HG03342 (cell line): ENCODE results near the gene ZNF831.

Experiments
- ATAC-seq: cut with Tn5 transposase; IDR thresholded peaks from one replicate; pipeline ENCODE4 v1.9.1; 2021; ENCODE audit warnings: mild to moderate bottlenecking, moderate library complexity; ENCODE audit not compliant: unreplicated experiment

The ZNF831 gene

DNA sequence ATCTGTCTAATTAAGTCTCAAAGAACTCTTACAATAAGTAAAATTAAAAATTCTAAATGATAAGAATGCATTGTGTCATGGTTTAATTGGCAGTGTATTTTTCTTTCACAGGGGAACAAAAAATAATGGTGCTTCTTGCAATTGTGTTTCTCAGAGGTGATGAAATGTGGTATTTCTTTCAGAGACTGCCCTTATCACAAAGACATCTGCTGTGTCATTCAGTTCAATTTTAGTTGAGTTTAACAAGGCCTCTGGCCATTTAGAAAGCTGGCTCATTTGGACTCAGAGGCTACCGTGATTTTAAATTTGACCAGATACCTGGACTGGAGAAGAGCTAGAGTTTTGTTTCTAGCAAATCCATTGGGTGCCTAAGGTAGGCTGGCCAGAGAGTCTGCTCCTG, 23.6 kb upstream of the ZNF831 start:
- ATAC-seq = no peak

DNA sequence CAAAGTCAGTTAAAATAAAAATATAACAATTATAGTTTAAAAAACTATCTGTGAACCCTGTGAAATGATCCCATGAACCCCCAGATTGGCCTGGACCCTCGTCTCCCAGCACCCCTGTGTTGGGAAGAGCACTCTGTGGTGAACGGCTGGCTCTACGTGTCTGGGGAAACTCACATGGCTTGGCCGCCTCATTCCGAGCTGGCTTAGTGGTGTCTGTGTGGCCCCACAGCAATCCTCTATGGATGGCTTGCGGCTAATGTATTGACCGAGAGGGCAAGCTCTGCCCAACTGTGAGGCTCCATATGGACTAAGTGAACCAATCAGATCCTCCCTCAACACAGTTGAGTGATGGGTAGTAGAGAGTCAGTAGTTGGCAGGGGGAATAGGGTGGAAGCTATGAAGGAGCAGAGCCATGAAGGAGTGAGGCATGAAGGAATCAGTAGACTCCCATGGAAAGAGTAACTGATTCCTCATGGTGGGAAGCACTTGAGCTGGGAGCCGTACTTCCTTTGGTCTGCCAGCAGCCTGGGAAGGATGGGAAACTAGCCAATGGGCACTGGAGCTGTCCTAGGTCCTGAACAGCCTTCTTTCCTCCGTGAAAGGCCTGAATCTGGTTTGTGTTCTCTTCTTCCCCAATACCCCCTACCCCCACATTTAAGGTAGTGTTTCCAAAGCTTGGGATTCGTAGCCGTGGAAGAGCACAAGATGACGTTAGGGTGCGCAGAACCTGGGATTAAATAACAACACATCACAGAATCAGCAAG, 21.6 kb upstream of the ZNF831 start:
- no peak for ATAC-seq

DNA sequence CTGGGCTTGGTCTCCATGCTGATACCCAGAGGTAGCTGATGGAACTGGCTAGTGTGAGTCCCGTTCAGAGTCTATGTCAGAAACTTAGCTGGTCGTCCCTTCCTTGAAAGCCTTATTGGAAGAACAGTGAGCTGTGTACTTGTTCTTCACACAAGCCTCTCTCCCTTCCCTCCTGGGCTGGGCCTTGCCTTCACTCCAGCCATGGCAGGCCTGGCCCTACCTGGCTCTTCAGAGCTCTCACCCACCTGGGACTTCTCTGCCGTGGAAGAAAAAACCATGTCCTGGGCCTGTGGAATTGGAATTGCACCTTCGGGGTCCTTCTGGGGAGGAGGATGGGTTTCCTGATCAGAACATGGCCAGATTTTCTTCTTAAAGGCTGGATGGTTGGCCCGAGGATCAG, 20.3 kb upstream of the ZNF831 start:
- ATAC-seq = no peak

DNA sequence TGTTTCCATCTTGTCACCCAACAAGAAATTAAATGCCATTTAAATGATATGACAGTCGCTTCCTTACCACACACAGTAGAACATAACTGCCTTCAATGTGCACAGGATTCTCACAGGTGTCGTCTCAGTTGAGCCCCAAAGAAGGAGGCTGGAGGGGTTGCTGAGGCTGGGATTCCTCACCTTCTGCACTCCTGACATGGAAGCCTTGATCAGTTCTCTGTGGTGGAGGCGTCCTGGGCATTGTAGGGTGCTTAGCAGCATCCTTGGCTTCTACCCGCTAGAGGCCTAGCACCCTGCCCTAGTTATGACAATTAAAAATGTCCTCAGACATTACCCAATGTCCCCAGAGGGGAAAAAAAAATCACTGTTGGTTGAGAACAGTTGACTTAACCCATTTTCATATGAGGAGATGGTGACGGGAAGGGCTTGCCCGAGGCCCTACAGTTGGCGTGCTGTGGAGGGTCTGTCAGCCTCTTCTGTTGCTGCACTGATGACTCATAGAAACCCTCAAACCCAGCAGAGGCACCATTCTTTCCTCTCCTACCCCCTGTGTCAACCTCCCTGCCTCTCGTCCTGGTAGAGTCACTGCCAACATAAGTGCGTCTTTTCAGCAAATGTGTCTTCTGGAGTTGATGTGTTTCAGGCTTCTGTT, 19.3 kb upstream of the ZNF831 start:
- ATAC-seq = no peak

DNA sequence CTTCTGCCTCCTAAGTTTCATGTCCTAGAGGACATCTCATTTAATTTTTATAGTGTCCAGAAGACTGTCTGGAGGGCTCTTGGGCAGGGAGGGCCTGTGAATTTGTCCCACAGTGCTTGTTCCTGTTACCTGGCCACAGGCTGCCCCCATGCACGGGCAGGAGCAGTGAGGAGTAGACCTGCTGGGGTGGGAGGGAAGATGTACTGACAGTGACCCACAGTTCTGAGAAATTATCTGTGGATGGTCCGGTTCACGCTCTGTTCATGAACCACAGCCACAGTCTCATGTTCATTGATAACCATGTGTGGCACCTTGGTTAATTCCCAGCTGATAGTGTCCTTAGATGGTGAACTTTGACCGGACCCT, 18.8 kb upstream of the ZNF831 start:
- ATAC-seq = no peak

DNA sequence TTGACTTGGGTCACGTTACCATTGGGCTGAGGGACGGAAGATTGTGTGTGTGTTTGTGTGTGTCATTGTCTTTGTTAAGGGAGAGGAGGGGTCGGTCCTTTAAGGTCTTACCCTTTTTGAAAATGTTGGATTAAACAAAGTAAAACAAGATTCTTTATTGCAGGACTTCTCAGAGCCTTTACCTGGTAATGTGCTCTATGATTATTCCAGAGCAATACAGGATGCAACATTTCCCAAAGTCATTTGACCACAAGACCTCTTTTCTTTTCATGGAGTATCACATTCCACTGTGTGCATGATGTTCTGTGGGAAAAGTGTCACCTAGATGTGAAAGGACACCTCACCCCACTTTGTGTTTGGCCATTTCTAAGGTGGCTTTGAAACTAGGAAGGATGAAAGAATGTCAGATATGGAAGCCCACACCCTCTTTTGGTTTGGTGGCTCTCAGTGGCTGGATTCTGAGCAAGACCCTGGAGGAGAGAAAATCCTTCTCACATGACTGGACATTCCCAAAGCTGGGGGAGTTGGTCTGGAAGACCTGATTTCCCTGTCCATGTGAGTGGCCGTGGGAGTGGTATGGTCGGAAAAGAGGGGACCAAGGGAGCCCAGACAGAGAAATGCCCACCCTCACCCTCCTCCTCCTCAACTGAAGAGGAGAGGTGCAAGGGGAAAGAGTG, 18.2 kb upstream of the ZNF831 start:
- ATAC-seq = no peak

DNA sequence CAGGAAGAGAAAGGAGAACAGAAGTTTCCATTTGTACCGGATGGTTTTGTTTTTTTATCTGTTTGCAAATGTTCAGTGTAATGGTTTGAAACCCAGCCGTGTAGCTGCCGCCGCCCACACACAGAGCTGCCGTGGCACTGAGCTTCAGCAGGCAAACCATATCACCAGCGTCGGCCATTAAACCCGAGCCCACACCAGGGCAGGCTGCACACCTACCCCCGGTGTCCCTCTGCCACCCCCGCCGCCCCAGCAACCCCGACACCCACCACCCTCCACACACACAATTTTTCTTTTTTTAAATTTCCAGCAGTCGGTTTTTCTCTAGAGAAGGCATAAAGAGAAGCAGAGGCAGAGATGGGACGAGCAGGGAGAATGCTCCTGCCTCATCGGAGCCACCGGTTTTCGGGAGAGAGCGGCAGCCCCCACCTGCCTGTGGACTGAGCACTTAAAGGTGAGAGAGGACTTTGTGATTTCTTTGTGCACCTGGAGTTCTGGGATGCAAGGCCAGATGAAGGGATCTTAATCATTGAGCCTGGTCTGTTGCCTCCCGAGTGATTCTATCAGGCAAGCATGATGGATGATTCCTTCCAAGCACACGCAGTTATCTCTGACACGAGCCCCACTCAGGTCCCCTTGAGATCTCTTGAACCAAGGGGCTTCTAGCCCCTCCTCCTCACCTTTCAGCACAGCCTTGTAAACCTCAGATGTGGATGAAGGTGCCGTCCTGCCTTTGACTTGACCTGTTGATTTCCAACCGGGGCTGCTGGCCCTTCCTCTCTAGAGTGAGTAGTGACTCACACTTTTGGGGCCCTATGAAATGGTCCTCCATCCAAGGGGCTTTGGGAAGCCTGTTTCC, 17.5 kb upstream of the ZNF831 start:
- no peak for ATAC-seq

DNA sequence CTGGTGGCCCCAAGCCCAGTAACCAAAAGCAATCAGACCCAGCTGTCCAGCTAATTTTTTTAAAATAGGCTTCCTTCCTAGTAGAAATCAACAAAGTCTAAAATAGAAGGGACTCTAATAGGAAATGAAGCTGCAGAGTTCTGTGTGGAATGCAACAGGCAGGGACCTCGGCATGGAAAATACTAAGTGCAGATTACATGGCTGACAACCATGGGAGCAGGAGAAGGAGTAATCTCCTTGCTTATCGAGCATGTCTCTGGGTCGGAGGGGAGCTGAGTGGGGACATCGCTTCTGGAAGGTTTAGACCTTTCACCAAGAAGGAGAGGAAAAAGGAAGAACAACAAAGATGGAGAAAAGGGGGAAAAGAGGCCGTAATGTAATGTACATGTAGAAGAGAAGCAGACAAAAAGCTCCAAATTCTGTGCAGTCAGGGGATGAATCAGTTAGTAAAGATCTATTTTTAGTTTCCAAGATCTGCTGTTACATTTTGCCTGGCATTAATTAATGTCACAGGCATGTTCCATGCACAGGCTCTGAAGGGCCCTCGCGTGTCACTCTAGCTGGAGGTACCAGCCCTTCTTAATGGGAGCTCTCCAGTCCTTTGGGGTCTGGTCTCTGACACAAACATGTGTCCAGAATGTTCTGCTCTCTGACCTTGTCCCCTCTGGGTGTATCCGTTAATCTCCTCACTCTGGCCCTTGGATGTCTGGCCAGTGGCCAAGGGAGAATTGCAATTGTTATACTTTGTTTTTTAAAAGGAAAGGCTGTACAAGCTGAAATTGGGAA, 16.6 kb upstream of the ZNF831 start:
- ATAC-seq = no peak

DNA sequence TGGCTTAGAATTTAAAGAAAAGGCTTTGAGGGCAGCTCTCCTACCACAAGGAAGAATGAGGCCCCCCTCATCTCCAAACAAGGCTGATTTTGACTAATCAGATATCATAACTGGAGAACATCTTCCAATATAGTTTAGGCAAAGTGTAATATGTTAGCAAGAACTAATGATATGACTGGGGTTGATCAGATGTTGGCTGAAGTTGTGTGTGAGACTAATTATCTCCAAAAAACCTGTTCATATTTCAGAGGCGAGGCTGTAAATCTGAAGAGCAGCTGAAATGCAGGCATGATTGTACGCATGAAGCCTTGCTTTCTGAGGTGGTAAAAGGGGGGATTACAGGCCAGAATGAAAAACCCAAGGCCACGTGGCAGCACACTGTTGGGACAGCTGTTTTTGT, 16.0 kb upstream of the ZNF831 start:
- ATAC-seq = no peak

DNA sequence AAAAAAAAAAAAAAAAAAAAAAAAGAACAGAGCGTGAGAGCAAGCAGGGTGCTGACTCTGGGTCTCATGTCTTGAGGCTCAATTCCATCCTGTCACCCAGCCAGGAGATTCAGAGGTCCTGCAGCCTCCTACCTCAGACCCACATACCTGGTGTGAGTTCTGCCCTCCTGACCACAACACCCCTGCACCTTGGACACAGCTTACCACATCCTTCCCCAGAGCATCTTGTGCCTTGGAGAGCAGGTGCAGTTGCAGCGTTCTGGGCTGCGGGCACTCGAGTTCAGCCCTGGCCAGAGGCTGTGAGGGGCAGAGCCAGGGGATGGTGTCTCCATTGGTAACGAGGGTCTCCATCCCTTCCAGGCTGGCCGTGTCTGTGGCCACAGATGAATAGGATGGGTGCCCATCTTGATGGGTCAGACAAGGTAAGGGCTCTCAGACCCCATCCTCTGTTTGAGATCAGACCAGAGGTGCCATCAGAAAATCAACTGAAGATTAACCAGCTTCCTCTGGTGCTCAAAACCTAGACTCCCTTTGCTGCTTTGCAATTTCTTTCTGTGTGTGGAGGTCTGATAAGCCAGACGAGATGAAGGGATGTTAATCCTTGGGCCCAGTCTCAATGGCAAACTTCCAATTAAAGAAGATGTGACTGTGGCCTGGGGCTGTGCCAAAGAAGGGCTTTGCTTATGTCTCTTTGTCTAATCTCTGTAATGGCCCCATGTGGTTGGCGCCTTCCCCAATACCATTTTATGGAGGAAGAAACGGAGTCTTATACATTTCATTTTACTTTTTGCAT, 14.7 kb upstream of the ZNF831 start:
- no peak for ATAC-seq

DNA sequence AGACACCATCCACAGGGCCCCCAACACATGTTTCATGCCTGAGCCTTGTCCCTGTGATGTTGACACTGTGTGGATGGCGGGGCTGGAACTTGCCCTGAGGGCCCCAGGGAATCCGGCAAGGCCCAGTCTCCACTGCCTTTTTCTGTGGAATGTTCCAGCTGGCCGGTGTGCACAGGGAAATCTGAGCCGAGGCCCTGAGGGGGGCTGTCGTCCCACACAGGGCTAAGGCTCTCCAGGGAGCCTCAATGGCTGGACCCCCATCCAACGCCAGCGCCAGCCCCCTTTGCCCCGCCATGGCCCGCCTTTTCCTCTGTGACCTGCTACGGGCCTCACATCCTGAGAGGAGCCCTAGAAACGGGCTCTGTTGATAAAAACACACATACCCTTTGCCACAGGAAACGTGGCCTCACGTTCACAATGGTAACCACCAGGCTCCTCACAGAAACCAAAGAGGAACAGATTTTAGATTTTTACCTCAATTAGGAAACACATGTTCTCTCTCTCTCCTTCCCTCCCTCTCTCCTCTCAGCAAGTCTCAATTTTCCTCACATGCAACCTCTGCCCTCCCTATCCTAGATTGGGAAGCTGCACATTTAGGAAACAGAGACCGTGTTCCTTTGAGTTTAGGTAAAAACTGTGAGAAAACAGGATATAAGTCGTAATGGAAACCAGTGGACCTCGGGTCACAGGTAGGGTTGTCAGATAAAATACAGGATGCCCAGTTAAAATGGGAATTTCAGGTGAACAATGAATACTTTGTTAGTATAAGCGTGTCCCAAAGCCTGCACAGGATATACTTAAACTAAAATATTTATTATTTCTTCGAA, 13.7 kb upstream of the ZNF831 start:
- no peak for ATAC-seq

DNA sequence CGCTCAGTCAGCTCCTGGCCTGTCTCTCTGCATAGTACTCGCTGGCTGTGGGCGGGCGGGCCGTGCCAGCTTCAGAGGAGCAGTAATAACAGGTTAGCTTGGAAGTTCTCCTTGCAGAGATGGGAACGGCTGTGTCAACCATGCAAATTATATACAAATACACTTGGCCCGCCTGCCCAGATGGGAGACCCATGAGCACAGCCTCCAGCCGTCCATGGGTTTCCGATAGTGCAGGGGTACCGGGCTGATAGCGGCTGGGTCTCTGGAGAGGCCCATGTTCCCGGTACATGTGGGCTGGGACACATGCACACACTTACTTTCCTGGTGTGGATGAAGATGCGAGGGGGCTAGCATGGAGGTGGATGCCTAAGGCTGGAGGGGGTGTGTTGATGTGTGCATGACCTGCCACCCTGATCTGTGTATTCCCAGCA, 12.8 kb upstream of the ZNF831 start:
- no peak for ATAC-seq

DNA sequence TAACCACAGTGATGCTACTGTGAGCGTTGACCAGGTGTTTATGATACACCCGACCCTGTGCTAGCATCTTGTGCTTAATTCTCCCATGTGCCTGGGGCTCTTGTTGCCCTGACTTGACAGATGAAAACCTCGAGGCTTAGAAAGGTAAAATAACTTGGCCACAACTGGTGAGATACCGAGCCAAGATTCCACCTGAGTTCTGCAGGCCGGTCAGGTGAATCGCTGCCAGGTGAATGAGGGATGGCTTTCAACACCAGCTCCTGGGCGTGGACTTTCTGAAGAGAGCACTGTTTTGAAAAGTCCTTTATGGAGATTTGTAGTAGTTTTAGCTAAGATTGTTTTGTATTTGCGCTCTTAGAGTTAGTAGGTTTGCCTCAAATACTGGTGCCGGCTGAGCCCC, 12.2 kb upstream of the ZNF831 start:
- no peak for ATAC-seq

DNA sequence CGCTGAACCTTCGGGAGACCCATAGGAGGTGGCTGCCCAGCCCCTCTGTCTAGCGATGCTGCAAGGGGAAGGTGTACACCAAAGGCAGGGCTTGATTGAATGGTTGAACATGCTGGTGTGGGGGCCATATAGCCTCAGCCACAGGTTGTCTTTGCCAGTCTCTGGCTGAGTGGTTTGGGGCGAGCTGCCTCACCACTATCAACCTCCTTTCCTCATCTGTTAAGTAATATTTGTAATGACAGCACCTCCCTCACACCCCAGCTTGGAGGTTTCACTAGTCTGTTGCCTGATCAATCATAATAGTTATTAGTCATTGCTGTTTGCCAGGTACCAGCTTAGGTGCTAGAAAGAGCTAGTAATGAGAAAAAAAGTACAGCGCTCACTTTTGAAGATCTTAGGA, 11.8 kb upstream of the ZNF831 start:
- ATAC-seq = no peak

DNA sequence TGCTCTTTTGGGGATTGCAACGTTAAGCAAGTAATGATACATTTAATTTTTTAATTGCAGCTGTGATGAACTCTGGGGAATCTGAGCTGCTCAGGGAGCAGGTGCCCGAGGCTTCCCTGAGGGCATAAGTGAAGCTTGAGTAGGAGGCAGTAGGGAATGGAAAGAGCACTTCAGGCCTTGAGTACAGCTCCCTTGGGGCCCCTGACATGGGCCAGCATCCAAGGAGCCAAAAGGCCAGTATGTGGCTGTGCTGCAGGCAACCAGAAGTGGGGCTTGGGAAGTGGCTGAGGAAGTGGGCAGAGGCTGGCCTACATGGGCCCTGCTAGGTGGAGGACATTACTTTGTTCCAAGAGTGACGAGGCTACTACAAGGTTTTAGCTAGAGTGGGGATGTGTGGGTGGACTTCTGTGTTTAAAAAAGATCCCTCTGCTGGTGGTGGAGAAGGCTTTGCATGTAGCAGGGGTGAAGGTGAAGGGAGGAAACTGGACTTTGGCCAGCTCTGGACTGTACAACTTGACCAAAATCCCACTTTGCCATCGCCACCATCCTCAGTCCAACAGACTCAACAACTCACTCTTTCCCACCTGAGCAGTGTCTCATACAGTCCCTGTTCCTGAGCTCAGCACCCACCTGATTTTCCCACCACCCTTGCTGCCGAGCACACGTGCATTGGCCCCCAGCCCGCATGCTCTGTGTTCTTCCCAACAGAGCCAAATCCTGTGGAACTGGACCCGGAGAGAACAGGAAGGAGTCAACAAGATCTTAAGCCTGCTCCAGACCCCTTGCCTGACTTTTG, 10.9 kb upstream of the ZNF831 start:
- no peak for ATAC-seq

DNA sequence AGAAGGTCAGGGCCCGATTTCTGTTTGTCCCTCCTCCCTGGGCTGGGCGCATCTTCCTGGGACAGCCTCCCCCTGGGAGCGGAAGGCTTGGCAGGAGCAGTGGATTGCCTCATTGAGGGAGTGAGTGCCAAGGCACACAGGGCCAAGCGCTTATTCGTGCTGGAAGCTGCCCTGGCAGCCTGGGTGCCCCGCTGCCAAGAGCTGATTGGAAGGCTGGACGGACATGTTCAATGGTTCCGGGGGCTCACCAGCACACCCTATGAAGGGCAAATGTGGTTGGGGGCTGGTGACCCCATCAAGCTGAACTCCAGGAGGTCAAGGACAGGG, 10.3 kb upstream of the ZNF831 start:
- no peak for ATAC-seq

DNA sequence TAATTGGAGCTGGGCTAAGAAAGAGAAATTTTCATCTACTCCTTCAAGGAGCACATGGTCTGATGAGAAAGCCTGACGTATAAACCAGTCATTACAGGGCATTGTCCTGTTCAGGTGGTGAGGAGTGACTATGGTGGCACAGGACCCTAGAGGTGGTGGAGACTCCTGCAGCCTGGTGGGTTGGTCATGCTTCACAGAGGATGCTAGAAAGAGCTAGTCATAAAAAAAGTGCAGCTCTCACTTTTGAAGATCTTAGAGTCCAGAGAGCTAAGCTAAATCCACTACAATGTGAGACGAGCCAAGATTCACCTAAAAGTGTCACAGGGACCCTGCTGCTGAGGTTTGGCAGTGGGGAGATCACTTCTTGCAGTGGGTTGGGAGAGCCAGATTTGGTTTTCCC, 9.8 kb upstream of the ZNF831 start:
- no peak for ATAC-seq

DNA sequence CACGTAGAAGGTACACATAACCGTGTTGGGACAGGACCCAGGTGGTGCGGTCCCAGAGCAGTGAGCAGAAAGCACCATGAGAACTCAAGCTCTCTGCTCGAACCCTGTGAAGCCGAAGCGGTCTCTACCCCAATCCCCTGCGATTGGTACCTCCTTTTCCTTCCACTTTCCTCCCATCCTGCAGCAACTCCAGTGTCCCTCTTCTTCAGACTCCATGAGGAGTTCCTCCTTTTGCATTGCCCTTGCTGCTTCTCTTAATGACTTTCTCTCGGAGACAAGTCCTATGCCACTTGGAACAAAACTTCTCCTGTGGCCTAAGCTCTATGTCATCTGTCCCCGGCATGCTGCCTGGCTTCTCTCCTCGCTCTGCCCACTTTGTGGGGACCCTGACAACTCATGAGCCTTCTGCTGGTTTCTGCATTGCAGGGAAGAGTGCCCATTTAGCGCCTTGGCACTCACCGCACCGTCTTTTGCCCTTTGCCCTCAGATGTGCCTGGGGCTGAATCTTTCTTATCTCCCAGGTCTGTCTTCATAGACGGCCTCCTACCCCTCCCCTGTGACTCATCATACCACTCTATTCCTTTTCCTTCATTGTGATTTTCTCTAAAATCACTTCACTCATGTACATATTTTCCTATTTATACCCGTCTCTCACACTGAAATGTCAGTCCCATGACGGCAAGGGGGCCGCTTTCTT, 9.2 kb upstream of the ZNF831 start:
- no peak for ATAC-seq
